ENCODE data around the gene CCDC33. TPM values are rescaled to one million over a fixed set of nuclear protein-coding genes. Genes with fewer than 3 reads are reported as not detected.

The CCDC33 gene
- total RNA-seq, 4 donors from 2014 or later = not detected

- DNase-seq (ENCODE audit: extremely low spot score) = no peak
- H3K9me3 ChIP-seq = no peaks in the 10 kb centered on the region
- 81% methylated on average over 7 of the region's 8 CpGs for WGBS
- no peaks in the 10 kb centered on the region for H3K36me3 ChIP-seq
- no peak overlapping the region for H3K4me3 ChIP-seq
- no peak for TF ChIP-seq POLR2AphosphoS5 (IDR thresholded peaks at IDR 0.05)
- no peak for TF ChIP-seq CTCF (IDR thresholded peaks at IDR 0.05)
- no peak for TF ChIP-seq EP300 (IDR thresholded peaks at IDR 0.05)
- no peak for TF ChIP-seq POLR2A (IDR thresholded peaks at IDR 0.05; ENCODE audit: low read depth)
- peaks cover 0 to 62% (median 7%) of the 10 kb centered on the region in 4 donors for H3K27me3 ChIP-seq
- H3K27ac ChIP-seq (replicated peaks in 1 of 4) = no peak overlapping the region
- no peaks in the 10 kb centered on the region for H3K4me1 ChIP-seq
- intact Hi-C loops (cut with DNase I) = no loop called here
Measured at GRCh38 chr15:74277242-74277810, 41.2 kb downstream of the CCDC33 start.

GRCh38 chr15:74278207-74278606, 42.1 kb downstream of the CCDC33 start:
- WGBS = 63% methylated on average over 8 of the region's 8 CpGs
- intact Hi-C loops (cut with DNase I) = no loop called here
- peaks cover 0 to 65% (median 7%) of the 10 kb centered on the region in 4 donors for H3K27me3 ChIP-seq
- H3K4me3 ChIP-seq = no peak overlapping the region
- H3K4me1 ChIP-seq = no peaks in the 10 kb centered on the region
- DNase-seq (ENCODE audit: extremely low spot score) = no peak
- H3K27ac ChIP-seq (replicated peaks in 1 of 4) = no peak overlapping the region
- H3K36me3 ChIP-seq = no peaks in the 10 kb centered on the region
- no peaks in the 10 kb centered on the region for H3K9me3 ChIP-seq
- TF ChIP-seq POLR2AphosphoS5 (IDR thresholded peaks at IDR 0.05) (no peak), EP300 (IDR thresholded peaks at IDR 0.05) (no peak), CTCF (IDR thresholded peaks at IDR 0.05) (no peak), POLR2A (IDR thresholded peaks at IDR 0.05; ENCODE audit: low read depth) (no peak)

GRCh38 chr15:74281147-74282133, 45.3 kb downstream of the CCDC33 start:
- Histone ChIP-seq H3K36me3 (no peaks in the 10 kb centered on the region), H3K27me3 (peaks cover 0 to 72% (median 7%) of the 10 kb centered on the region in 4 donors), H3K4me1 (no peaks in the 10 kb centered on the region), H3K9me3 (no peaks in the 10 kb centered on the region), H3K27ac (replicated peaks in 1 of 4) (no peak overlapping the region), H3K4me3 (no peak overlapping the region)
- 74% methylated on average over 7 of the region's 8 CpGs for WGBS
- intact Hi-C loops (cut with DNase I) = no loop called here
- DNase-seq (ENCODE audit: extremely low spot score) = no peak
- TF ChIP-seq CTCF (IDR thresholded peaks at IDR 0.05) (no peak), EP300 (IDR thresholded peaks at IDR 0.05) (no peak), POLR2AphosphoS5 (IDR thresholded peaks at IDR 0.05) (no peak), POLR2A (IDR thresholded peaks at IDR 0.05; ENCODE audit: low read depth) (no peak)

GRCh38 chr15:74283368-74283767, 47.2 kb downstream of the CCDC33 start:
- intact Hi-C loops (cut with DNase I) = no loop called here
- no peaks in the 10 kb centered on the region for H3K9me3 ChIP-seq
- TF ChIP-seq CTCF (IDR thresholded peaks at IDR 0.05) = no peak
- no peak for TF ChIP-seq POLR2AphosphoS5 (IDR thresholded peaks at IDR 0.05)
- no peak for TF ChIP-seq EP300 (IDR thresholded peaks at IDR 0.05)
- no peak for TF ChIP-seq POLR2A (IDR thresholded peaks at IDR 0.05; ENCODE audit: low read depth)
- no peaks in the 10 kb centered on the region for H3K36me3 ChIP-seq
- peaks cover 0 to 58% (median 7%) of the 10 kb centered on the region in 4 donors for H3K27me3 ChIP-seq
- H3K4me3 ChIP-seq = no peak overlapping the region
- H3K27ac ChIP-seq (replicated peaks in 1 of 4) = no peak overlapping the region
- WGBS = 52% methylated on average over 7 of the region's 7 CpGs
- no peaks in the 10 kb centered on the region for H3K4me1 ChIP-seq
- no peak for DNase-seq (ENCODE audit: extremely low spot score)
